Transverse colon (tissue), 4 donors: Measurements from ENCODE around the gene FAM98A. TPM values are rescaled to one million over a fixed set of nuclear protein-coding genes. Genes with fewer than 3 reads are reported as not detected.

Experiments
- DNase-seq: peaks from one replicate; pipeline ENCODE4 v3.0.0-alpha.2; 2019
- H3K27ac ChIP-seq, 4 donors: fragments of 200-600 bp; sonication (generic); 2 replicates each; pipeline ENCODE4 v1.5.1; 2016 to 2018; ENCODE audit warnings: inconsistent platforms in 4 of 4
- H3K27me3 ChIP-seq: fragments of 200-600 bp; sonication (generic); 2 replicates; pipeline ENCODE4 v1.5.1; 2017; ENCODE audit warnings: inconsistent platforms
- H3K36me3 ChIP-seq, 4 donors: fragments of 200-600 bp; sonication (generic); 2 replicates each; pipeline ENCODE4 v1.5.1; 2017 to 2019; ENCODE audit warnings: inconsistent platforms in 4 of 4
- H3K4me1 ChIP-seq, 4 donors: fragments of 200-600 bp; sonication (generic); 2 replicates each; pipeline ENCODE4 v1.5.1; 2017 to 2020; ENCODE audit warnings: inconsistent platforms in 4 of 4
- H3K4me3 ChIP-seq, 4 donors: fragments of 200-600 bp; sonication (generic); 1 replicate in 1 of 4; 2 replicates in 3 of 4; pipeline versions ENCODE4 v1.5.1 to v1.6.1; 2017 to 2019; ENCODE audit warnings: inconsistent platforms in 4 of 4
- H3K9me3 ChIP-seq, 2 donors: fragments of 200-600 bp; sonication (generic); 2 replicates each; pipeline ENCODE4 v1.5.1; 2017 to 2019; ENCODE audit warnings: inconsistent platforms in 2 of 2
- CTCF ChIP-seq, 5 experiments: fragments of 200-600 bp in 3 of 5; fragments of 450-650 bp in 2 of 5; sonication (generic) in 3 of 5; IDR thresholded peaks; 1 replicate in 2 of 5; 2 replicates in 3 of 5; pipeline ENCODE4 v1.5.1; 2016 to 2017; ENCODE audit warnings: antibody characterized with exemption in 5 of 5, inconsistent platforms in 3 of 5, mild to moderate bottlenecking in 2 of 5, moderate library complexity in 1 of 5
- EP300 ChIP-seq: sonication (generic); formaldehyde crosslinking; IDR thresholded peaks from one replicate; pipeline ENCODE4 v1.6.1; 2017; ENCODE audit warnings: antibody characterized with exemption, low read depth
- POLR2A ChIP-seq: fragments of 450-650 bp; IDR thresholded peaks from one replicate; pipeline ENCODE4 v1.6.1; 2016; ENCODE audit warnings: antibody characterized with exemption, mild to moderate bottlenecking, moderate library complexity
- POLR2AphosphoS5 ChIP-seq, 3 donors: sonication (generic); formaldehyde crosslinking; IDR thresholded peaks; one replicate each; pipeline ENCODE4 v1.6.1; 2016; ENCODE audit warnings: antibody characterized with exemption in 3 of 3
- WGBS, 2 donors: methylation state at CpG; one replicate each; pipeline ENCODE4 v1.1.5; 2018; ENCODE audit warnings: low coverage in 1 of 2; 5-methylcytosine and 5-hydroxymethylcytosine counted together
- in situ Hi-C, 4 donors: fragments of 200-750 bp; cut with MboI; loops; one replicate each; pipeline versions ENCODE4 v1.15.0 to v1.15.1; 2017; ENCODE audit warnings: low sequenced_read_pairs in 3 of 4, low pct_ligation_motif_present in 1 of 4, low pct_unique_long_range_greater_than_20kb in 1 of 4
- intact Hi-C: fragments of 100-400 bp; cut with DNase I; formaldehyde crosslinking; loops from one replicate; pipeline ENCODE4 v1.15.1; 2023; ENCODE audit warnings: low total_unique reads
- total RNA-seq, 4 donors: library from RNA; depleted of rRNA; stranded (reverse); fragments of >200 nt; gene quantifications; one replicate each; pipeline ENCODE4 v1.1.0, GENCODE V29; 2016

FAM98A gene
- total RNA-seq, 4 donors from 2014 or later = 13.1 to 30.3 (median 25.5) TPM

GRCh38 chr2:33573657-33574056 lies 25.4 kb downstream of the FAM98A start:
- H3K4me1 ChIP-seq = no peaks in the 10 kb centered on the region
- H3K4me3 ChIP-seq = no peak overlapping the region
- TF ChIP-seq EP300 (no peak), POLR2A (no peak), CTCF (IDR thresholded peaks at IDR 0.05) (no peak), POLR2AphosphoS5 (IDR thresholded peaks at IDR 0.05) (no peak)
- intact Hi-C loops = no loop called here
- no peak for DNase-seq
- H3K9me3 ChIP-seq = no peaks in the 10 kb centered on the region
- no peaks in the 10 kb centered on the region for H3K36me3 ChIP-seq
- in situ Hi-C loops = loop anchor here in 1 of 4 donors (10.0 kb wide), 1 partner anchor 99 kb away; the partner anchor contains the start of gene RASGRP3
- H3K27ac ChIP-seq = no peak overlapping the region
- H3K27me3 ChIP-seq = no peaks in the 10 kb centered on the region
- 90 to 93% methylated on average over 2 to 6 of the region's 6 CpGs for WGBS, 2 donors

- H3K4me1 ChIP-seq = no peaks in the 10 kb centered on the region
- H3K9me3 ChIP-seq = no peaks in the 10 kb centered on the region
- no peak overlapping the region for H3K27ac ChIP-seq
- no peaks in the 10 kb centered on the region for H3K27me3 ChIP-seq
- WGBS, 2 donors = 76 to 77% methylated on average over 2 of the region's 2 CpGs
- intact Hi-C loops (no loop called here), in situ Hi-C loops (loop anchor here in 1 of 4 donors (10.0 kb wide), 1 partner anchor 96 kb away; the partner anchor contains the start of gene RASGRP3)
- no peak overlapping the region for H3K4me3 ChIP-seq
- H3K36me3 ChIP-seq = no peaks in the 10 kb centered on the region
- no peak for DNase-seq
- TF ChIP-seq EP300 = no peak
- no peak for TF ChIP-seq CTCF (IDR thresholded peaks at IDR 0.05)
- TF ChIP-seq POLR2AphosphoS5 (IDR thresholded peaks at IDR 0.05) = no peak
- TF ChIP-seq POLR2A = no peak
These were observed 28.4 kb downstream of the FAM98A start for GRCh38 chr2:33570681-33571080.

- H3K4me3 ChIP-seq = no peak overlapping the region
- intact Hi-C loops = no loop called here
- no peaks in the 10 kb centered on the region for H3K9me3 ChIP-seq
- no peaks in the 10 kb centered on the region for H3K36me3 ChIP-seq
- in situ Hi-C loops = no loop called here
- H3K27me3 ChIP-seq = no peaks in the 10 kb centered on the region
- H3K4me1 ChIP-seq = no peaks in the 10 kb centered on the region
- no peak for DNase-seq
- no peak overlapping the region for H3K27ac ChIP-seq
- TF ChIP-seq EP300 (no peak), POLR2AphosphoS5 (IDR thresholded peaks at IDR 0.05) (no peak), CTCF (IDR thresholded peaks at IDR 0.05) (no peak), POLR2A (no peak)
These were observed 37.2 kb downstream of the FAM98A start for GRCh38 chr2:33561872-33562271.

- in situ Hi-C loops (no loop called here), intact Hi-C loops (no loop called here)
- Histone ChIP-seq H3K4me1 (no peaks in the 10 kb centered on the region), H3K4me3 (no peak overlapping the region), H3K9me3 (no peaks in the 10 kb centered on the region), H3K27ac (no peak overlapping the region), H3K27me3 (no peaks in the 10 kb centered on the region), H3K36me3 (no peaks in the 10 kb centered on the region)
- DNase-seq = no peak
- 55 to 69% methylated on average over 2 of the region's 2 CpGs for WGBS, 2 donors
- TF ChIP-seq EP300 (no peak), POLR2AphosphoS5 (IDR thresholded peaks at IDR 0.05) (no peak), POLR2A (no peak), CTCF (IDR thresholded peaks at IDR 0.05) (no peak)
These were observed 39.1 kb downstream of the FAM98A start for GRCh38 chr2:33560017-33560416.
